GM04503 (cell line): Measurements from ENCODE around the gene MAIP1.

Experiments
- DNase-seq: peaks from one replicate; pipeline ENCODE4 v3.0.0-alpha.2; 2012; ENCODE audit warnings: low read depth

Gene MAIP1

GRCh38 chr2:199950396-199950795 lies 5.0 kb upstream of the MAIP1 start:
- no peak for DNase-seq

GRCh38 chr2:199951023-199951422 lies 4.4 kb upstream of the MAIP1 start:
- DNase-seq: no peak

GRCh38 chr2:199955007-199955338 lies 409 bp upstream of the MAIP1 start:
- DNase-seq: no peak

GRCh38 chr2:199956062-199956380 lies 639 bp downstream of the MAIP1 start:
- no peak for DNase-seq

- DNase-seq: no peak
Observed at GRCh38 chr2:199958014-199958413, 2.6 kb downstream of the MAIP1 start.

GRCh38 chr2:199962203-199962602 lies 6.8 kb downstream of the MAIP1 start:
- no peak for DNase-seq

GRCh38 chr2:199966405-199966804 lies 11.0 kb downstream of the MAIP1 start:
- no peak for DNase-seq

- DNase-seq: no peak
Observed at GRCh38 chr2:199966976-199967375, 11.6 kb downstream of the MAIP1 start.

GRCh38 chr2:199968126-199968525 lies 12.7 kb downstream of the MAIP1 start:
- no peak for DNase-seq

GRCh38 chr2:199972088-199972626 lies 16.8 kb downstream of the MAIP1 start:
- DNase-seq: no peak

GRCh38 chr2:199973703-199974102 lies 18.3 kb downstream of the MAIP1 start:
- no peak for DNase-seq

GRCh38 chr2:199975273-199975895 lies 20.0 kb downstream of the MAIP1 start:
- DNase-seq: no peak

- DNase-seq: no peak
Observed at GRCh38 chr2:199977984-199978415, 22.6 kb downstream of the MAIP1 start.

GRCh38 chr2:199979398-199979797 lies 24.0 kb downstream of the MAIP1 start:
- no peak for DNase-seq

- DNase-seq: peak; percentile 33
Observed at GRCh38 chr2:199979832-199980628, 24.6 kb downstream of the MAIP1 start.

GRCh38 chr2:199982126-199982843 lies 26.9 kb downstream of the MAIP1 start:
- no peak for DNase-seq

GRCh38 chr2:199983534-199983933 lies 28.2 kb downstream of the MAIP1 start:
- no peak for DNase-seq

GRCh38 chr2:199984159-199984558 lies 28.8 kb downstream of the MAIP1 start:
- DNase-seq: no peak

- no peak for DNase-seq
Observed at GRCh38 chr2:199984755-199985154, 29.4 kb downstream of the MAIP1 start.

GRCh38 chr2:199985625-199986207 lies 30.3 kb downstream of the MAIP1 start:
- DNase-seq: peak; percentile 28

GRCh38 chr2:199987586-199987985 lies 32.2 kb downstream of the MAIP1 start:
- no peak for DNase-seq

GRCh38 chr2:199988151-199988550 lies 32.8 kb downstream of the MAIP1 start:
- DNase-seq: peak; percentile 19

- no peak for DNase-seq
Observed at GRCh38 chr2:199989822-199990221, 34.4 kb downstream of the MAIP1 start.
